Pulmonary artery endothelial cell (primary cell): Measurements from ENCODE around the gene MAEA. TPM values are rescaled to one million over a fixed set of nuclear protein-coding genes. Genes with fewer than 3 reads are reported as not detected.
A peak's percentile ranks its signal among the peaks of the same experiment; 100 is the strongest.

Source experiments
- DNase-seq: peaks from one replicate; pipeline ENCODE4 v3.0.0-alpha.2; 2011; ENCODE audit warnings: low read depth, low spot score
- total RNA-seq: library from RNA; depleted of rRNA; stranded (reverse); fragments of >200 nt; gene quantifications from 2 replicates; pipeline ENCODE4 v1.2.3, GENCODE V29; 2014

Gene MAEA
- total RNA-seq: 54.7 and 57.1 TPM in 2 replicates

DNA sequence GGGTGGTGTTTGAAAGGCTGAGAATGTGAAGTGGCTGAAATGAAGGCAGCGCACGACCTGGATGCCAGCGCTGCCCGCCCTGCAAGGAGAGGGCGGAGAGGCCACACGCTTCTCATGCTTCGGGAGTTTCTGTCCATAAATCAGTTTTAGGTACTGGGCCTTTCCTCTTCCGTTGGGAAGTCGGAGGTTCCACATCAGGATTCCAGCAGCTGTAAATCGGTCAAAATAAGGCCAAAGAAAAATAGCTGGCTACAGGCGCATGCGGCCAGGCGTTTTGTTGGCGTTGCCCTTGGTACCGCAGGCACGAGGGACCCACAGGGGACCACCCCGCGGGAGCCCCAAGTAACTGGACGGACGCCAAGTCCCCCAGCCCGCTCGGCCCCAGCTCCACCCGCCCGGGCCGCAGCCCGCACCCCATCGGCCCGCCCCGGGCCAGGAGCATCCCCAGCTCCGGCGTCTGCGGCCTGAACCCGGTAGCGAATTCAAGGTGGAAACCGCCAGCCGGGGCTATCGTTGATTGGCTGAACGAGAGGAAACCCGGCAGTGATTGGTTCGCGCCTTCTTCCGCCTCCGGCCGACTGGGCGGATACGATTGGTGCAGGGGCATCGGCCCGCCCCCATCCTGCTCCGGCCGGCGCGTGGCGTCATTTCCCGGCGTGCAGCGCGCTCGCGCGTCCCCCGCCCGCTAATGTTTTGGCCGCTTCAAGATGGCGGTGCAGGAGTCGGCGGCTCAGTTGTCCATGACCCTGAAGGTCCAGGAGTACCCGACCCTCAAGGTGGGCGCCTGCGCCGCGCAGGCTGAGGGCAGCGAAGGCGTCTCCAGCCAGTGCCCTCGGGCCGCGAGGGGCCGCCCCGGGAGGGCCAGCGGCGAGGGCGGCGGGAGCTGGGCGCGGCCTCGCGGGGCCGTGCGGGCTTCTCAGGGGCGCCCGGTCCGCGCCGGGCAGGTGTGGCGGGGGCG is at the start of gene MAEA:
TSS of gene MAEA (plus strand) at position 685 of the 958 bp plus-strand sequence. CDS start at position 708, 23 bp downstream.
- peak; percentile 88 for DNase-seq

DNA sequence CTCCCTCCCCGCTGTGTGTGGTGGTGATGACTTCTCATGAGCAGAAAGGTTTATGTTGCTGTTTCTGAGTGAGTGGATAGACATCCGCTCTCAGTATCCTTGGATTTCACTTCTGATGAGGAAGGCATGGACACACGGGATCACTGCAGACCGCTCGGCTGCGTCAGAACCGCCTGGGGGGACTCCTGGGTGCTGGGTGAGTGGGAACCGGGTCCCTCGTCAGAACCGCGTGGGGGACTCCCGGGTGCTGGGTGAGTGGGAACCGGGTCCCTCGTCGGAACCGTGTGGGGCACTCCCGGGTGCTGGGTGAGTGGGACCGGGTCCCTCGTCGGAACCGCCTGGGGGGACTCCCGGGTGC is 49.8 kb upstream of the MAEA start:
- no peak for DNase-seq

DNA sequence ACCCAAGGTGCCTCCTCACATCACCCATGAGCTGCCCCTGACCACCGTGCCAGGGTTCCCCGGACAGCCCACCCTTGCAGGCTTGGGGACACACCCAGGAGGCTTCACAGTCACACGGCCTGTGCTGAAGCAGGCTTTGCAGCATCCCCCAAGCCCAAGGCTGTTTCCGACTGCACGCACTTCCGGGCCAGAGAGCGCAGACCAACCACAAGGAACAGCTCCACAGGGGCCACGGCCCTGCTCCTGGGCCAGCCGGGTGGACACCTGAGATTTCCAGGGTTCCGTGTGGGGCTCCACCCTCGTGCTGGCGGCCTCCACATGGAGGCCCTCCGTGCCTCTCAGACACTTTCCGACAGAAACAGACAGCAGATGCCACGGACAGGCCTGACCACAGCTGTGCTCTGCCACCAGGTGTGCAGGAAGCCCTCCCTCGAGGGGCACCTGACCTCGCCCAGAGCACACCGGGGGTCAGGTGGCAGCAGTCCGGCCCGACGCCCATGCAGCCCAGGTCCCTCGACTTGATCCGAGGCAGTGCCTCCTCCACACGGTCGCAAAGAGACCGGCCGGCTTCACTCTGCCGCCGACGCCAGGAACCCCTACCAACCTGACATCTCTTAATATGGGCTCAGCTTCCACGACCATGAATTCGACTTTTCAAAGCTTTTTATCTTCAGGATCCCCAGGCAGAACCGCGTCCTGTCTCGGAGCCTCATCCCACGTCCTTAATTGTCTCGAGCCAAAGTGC is 48.8 kb upstream of the MAEA start:
- DNase-seq: no peak

DNA sequence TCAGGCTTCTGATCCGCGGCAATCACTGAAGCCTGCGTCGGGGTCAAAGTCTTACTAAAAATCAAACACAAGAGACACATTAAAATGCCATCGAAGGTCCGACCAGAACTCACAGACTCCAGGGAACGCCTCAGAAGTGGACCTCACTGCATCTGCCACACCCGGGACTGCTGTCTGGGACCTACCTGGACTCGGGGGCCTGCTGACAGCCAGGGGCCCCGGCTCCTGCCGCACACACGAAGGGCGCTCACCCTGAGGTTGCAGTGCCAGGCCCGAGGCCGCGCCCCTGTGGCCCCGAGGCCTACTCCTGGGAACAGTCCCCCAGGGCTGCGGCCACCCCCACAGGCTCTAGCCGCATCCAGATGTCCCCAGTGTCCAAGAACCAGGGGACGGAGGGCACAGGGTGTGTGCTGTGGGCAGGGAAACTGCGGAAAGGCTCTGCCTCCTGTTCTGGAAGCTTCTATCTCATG is 48.2 kb upstream of the MAEA start:
- DNase-seq: no peak

DNA sequence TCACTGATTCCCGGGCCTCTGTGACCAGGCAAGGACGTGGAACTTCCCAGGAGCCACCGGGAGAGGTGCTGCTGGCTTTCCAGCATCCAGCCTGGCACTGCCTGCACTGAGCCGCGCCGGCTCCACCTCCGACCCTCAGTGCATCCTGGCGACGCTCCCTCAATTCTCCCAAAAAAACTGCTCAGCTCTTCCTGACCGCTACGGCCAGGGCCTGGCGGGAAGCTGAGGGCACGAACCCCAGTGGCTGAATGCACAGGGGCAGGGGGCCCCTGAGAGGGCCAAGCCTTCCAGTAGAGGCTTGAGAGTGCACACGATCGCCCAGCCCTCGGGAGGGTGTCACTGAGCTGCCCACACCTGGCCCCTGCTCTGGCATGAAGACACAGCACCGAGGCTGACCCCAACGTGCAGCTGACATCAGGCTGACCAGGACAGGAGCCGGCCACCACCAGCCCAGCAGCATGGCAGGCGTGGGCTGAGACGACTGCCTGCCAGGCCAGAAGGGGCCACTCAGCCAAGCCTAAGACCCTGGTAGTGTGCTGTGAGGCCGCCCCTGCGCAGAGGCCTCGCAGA is 47.7 kb upstream of the MAEA start:
- no peak for DNase-seq

DNA sequence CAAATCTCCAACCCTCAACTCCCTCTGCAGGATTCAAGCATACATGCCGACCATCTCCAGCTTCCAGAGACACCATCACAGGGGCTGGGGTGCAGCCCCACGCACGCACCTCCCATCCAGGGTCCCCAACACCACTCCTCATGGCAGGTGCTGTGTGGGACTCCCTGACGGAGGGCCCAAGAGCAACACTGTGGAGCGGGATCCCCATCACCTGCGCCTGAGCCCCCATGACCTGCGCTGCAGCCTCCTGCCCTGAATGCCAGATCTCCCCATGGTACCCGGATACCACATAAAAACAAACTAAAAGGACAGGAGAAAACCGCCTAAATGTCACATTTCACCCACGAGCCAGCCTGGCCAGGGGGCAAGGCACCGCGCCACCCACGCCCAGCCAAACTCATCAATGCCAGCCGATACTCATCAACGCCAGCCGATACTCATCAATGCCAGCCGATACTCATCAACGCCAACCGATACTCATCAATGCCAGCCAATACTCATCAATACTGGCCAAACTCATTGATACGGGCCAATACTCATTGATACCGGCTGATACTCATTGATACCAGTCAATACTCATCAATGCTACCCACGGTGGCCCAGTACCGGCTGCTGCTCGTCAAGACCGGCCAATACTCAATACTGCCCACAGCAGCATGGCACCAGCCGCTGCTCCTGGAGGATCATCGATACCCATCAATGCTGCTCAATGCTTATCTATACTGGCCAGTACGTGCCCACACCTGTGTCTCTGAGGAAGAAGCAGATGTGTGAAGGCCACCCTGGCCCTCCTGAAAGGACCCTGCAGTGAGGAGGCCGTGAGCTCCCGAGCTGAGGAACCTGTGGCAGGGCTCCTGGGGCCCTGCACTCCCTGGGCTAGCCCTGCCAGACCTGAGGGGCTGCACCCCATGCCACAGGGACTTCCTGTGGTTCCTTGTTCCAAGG is 46.9 kb upstream of the MAEA start:
- no peak for DNase-seq

DNA sequence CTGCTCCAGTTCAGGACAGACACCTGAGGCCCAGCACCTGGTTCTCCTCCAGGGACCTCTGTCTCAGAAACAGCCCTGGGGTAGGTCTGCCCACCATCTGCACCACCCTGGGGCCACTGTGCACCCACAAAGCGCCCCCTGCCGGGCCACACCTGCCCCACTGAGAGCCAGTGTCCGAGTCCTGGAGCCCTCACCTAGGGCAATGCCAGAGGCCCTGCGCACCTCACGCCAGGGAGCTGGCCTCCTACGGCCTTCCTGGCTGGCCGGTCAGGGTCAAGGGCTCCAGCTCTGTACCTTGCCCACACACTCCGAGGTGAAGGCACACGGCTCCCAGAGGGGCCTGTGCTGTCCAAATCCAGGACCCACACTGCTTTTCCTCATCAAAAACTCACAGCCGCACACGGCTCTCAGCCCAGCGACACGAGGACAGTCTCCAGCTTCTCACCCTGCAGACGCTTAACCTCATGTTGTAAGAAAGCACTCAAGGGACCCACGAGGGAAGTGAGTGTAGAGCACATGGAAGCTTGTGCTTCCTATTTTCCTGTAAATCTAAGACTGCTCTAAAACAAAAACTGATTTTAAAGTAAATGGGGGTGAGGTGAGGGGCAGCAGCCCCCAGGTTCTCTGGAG is 46.1 kb upstream of the MAEA start:
- DNase-seq: no peak

DNA sequence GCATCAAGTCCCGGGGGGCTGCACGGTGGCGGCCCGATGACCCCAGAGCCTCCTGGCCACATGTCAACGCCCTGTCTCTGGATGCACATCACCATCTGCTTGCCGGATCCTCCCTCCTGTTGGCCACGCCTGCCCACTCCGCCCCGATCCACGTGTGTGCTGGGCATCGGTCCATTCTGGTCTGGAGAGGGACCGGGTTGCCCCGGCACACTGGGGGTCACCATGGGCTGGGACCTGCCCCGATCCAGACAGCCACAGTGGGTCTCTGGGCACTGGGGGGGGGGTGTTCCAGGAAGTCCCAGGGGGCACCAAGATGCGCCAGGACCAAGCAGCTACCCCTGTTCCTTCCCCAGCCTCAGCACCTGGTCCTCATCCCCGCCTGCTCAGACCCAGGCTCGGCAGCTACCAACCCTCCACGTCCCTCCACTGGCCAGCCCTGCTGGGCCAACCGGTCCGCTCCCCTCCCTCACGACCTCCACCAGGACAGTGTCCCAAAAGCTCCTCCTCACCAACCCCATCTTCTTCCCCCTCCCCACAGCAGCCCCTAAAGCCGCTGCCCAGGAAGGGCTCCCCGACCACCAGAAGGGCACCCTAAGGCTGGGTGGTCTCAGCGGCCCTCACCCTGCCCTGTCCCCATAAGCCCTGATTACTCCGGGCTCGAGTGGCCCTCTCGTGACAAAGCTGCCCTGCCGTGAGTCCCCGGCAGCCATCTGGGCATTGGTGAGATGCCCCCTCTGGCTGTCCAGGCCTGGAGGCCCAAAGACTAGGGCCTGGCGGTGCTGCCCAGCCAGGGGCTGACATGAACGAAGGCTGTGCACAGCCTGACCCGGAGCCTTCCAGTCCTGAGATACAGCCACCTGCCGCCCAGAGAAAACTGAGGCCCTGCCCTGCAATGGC is 45.4 kb upstream of the MAEA start:
- DNase-seq: no peak

DNA sequence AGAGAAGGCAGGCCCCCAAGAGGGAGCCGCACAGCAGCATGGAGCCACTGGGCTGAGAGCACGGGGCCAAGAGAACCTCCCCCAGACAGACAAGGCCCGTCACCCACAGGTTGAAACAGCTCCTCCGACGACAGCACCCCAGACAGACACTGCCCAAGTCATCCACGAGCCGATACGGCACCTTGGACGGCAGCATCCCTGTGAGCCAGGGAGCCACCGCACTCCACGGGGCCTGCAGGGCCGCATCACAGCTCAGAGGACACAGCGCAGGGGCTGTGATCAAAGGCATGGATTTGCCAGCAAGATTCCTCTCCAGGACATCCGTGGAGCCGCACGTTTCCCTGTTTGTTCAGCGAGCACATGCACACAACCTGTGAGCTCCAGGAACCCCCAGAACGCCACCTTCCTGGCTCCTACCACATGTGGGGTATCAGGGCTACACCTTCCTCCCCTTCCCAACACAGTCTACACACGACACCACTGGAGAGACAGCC is 44.7 kb upstream of the MAEA start:
- no peak for DNase-seq

DNA sequence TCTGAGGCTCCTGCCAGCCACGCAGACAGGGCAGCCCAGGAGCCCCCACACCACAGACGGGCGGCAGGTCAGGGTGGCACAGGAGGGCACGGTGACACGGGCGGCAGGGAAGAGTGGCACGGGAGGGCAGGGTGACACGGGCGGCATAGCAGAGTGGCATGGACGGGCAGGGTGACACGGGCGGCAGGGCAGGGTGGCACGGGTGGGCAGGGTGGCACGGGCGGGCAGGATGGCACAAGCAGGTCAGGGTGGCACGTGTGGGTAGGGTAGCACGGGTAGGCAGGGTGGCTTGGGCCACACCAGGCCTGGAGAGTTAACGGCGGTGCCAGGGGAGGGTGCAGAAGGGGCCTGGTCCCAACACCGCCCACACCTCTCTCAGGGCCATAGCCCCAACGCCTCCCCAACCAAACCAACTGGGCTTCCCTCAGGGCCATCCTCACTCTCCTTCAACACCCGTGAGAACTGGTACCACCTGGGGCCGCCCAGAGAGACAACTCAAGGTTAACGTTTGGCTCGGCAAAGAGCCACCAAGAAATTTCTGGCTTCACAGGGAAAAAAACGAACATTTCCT is 44.1 kb upstream of the MAEA start:
- no peak for DNase-seq

DNA sequence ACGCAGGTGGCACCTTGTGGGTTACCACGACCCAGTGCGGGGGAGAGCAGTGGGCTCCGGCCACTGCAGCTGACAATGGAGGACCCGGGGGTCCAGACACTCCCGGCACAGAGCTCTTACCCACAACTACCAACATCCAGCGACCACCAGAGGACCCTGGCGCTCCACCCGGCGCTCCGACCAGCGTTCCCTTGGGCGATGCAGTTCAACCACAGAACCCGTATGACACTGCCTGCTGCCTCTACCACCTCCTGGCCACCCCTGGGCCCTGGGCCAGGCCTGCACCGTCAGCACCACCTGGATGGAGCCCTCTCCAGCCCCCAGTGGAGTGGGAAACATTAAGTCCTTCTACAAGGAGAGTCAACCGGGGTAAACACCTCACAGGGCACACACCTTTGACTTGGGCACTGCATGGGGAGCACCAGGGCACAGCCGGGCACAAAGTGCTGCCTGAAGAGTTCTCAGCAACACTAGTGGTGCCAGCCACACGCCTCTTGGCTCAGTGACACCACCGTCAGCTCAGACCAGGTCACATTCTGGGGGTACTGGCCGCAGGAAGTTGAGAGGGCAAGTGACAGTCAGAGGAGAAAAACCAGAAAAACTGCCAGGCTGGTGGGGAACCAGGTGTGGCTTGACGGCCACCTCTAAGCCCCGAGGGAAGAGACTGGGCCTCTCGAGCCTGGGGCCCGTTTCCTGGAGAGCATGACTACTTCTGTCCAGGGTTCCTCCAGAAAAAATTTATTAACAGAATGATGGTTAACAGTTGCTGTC is 43.4 kb upstream of the MAEA start:
- no peak for DNase-seq

DNA sequence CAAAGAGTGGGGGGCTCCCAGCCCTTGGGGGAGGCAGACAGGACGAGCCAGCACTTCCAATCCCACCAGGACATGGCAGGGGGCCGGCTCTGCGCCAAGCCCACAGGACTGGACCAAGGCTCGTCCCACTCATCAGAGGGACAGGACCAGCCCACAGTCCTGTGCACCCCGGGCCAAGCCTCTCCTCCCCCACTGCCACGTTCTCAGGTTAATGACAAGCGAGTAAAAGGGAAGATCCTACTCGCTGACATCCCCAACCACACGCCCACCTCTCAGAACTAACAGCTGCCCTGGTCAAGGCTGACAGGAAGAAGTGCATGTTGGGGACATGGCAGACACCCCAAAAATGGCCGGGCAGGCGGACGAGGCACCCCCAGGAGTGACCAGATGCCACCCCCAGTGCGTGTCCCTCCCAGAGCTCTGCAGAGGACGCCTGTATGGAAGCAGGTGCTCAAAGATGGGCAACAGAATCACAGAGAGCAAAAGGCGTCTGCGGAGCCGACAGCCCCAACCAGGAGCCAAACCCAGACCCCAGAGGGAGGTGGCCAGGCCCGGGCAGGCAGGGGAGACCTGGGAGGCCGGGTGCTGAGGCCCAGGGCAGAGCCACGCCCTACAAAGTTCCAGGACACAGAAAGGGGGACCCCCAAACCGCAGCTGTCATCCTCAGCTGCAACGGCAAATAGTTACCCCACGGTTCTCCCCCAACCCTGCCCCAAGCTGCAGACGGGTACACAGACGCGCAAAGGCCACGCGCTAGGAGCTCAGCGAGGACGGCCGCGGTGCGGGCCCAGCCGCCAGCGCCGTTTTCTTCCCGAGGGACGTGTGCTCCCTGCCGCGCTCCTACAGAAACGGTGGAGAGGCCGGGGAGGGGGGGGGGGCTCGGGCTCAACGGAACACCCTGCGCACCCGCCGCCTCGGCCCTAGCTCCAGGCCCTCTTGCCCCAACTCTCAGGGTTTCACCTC is 42.5 kb upstream of the MAEA start:
- no peak for DNase-seq

DNA sequence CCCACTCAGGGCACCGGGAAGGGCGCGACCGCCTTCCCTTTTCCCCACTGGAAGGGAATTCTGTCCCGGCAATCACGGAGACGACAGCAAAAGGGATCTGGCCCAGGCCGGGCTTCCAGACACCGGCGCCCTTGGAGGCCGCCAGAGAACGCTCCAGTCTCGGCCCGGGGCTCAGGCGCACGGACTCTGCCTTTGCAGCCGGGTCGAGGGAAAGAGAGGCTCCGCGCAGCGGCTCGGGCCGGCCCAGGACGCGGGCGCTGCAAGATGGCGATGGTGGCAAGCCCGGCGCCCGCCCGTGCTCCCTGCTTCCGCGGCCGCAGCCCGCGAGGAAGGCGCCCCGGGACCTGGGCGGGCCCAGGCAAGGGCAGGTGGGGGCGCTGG is 41.8 kb upstream of the MAEA start:
- DNase-seq: no peak

DNA sequence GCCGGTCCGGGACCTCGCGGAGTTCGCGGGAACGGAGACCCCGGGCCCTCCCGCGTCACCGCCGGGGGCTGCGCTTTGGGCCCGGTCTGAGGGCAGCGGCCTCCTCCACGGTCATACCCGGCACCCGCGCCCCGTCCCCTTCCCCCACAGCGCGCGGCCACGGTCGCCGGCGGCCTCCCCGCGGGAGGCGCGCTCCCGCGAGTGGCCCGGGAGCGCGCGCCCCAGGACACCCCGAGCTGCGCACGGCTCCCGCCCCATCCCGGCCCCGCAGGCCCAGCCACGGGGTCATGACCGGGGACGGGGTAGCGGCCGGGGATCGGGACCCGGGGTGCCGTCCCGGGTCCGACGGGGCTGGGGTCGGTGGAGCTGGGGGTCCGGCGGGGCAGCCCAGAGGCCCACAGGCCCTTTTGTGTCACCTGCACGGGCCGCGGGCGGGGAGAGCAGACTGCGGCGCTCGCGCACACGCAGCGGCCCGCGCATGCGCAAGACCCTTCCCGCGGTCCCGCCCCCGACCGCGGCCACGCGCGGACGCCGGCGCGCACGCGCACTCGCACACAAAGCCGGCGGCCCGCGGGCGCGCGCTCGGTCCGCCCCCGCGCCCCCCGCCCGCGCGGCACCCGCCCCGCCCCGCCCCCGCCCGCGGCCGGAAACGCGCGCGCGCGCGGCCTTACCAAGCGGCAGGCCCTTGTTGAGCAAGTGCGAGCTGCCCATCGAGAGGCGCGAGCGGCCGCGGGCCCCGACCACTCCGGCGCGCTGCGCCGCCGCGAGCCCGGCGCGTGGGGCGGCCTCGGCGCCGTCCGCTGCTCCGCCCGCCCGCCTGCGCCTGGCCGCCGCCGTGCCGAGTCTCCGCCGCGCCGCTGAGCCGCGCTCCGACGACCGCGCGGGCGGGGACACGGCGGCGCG is 41.2 kb upstream of the MAEA start, which contains the start of gene CTBP1:
TSS of gene CTBP1 (minus strand) at position 886 of the 903 bp plus-strand sequence. CDS start 7,799 bp downstream, outside the sequence.
- DNase-seq: no peak

DNA sequence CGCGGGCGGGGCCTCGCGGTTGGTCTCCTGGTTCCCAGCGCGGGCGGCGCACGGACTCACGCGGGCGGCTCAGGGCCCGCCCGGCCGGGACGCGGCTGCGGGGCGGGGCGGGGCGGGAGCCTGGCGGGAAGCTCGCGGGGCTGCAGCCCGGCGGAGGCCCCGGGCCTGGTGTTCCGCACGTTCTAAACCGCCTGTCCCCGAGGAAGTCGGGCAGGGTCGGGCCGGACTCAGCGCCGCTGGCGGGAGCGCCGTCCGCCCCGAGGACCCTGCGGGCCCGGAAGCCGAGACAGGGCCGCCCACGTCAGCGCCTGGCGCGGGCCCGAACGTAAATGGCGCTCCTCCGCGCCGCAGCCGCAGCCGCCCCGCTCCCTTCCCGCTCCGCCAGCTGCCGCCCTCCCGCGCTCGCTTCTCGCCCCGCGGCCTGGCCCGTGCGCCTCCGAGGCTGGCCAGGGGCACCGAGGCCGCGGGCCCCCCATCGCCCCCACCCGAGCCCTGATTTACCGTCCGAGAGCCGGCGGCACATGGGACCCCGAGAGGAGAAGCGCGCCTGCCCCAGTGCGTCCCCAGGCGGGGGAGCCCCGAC is 40.5 kb upstream of the MAEA start:
- peak; percentile 55 for DNase-seq
